ENCODE measurements around the gene PLA2G2A. TPM values are rescaled to one million over a fixed set of nuclear protein-coding genes. Genes with fewer than 3 reads are reported as not detected.
A peak's percentile ranks its signal among the peaks of the same experiment; 100 is the strongest.

Gene PLA2G2A
- total RNA-seq, 1 experiment from 2014 or later = not detected

DNA sequence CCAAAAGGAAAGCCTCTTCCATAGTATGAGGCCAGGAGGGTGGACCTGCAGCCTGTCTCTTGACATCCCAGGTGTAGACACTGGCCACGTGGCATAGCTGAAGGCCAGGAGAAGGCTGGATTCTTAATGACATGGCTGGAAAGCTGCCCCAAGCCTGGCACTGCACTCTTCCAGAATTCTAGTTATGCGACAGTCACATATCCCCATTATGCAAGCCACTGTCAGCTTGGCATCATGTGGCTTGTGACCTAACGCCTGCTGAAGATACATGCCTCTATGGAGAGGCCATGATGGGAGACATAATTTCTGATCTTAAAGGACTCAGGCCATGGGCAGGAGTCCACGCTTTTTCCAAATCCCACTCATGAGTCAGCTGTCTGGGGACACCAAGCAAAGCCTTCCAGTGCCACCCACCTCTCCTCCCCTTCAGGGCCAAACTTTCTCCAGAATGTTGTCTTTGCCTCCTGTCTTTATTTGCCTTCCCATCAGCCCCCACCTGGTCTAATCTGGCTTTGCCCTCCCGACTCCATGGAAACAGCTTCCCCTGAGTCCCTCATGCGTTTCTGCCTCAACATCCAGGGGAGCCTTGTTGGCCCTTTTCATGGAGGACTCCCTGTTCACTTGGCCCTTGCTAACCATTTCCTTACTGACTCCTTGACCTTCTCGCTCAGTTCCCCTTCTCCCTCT is 3.0 kb downstream of the PLA2G2A start:
- POLR2A ChIA-PET = no interaction called here
- Histone ChIP-seq H3K4me3 (ENCODE audit: low read depth in 2 of 2, low read length in 2 of 2) (no peak overlapping the region), H3K36me3 (ENCODE audit: control insufficient read depth, insufficient read depth, low read length) (no peaks in the 10 kb centered on the region), H3K9me3 (ENCODE audit: control insufficient read depth, insufficient read depth, low read depth, low read length) (no peaks in the 10 kb centered on the region), H3K27me3 (ENCODE audit: control insufficient read depth, insufficient read depth, low read length) (peaks cover 14% of the 10 kb centered on the region), H3K4me1 (ENCODE audit: control insufficient read depth, insufficient read depth, low read length) (no peaks in the 10 kb centered on the region), H3K27ac (ENCODE audit: low read length) (no peak overlapping the region)
- ATAC-seq (no peak), DNase-seq (ENCODE audit: low read depth, low spot score) (no peak)
- intact Hi-C loops (cut with micrococcal nuclease; ENCODE audit: unreplicated experiment) = no loop called here
- BruUV-seq (replicated peaks) = no TSS peak
- TF ChIP-seq, protein P1, sequence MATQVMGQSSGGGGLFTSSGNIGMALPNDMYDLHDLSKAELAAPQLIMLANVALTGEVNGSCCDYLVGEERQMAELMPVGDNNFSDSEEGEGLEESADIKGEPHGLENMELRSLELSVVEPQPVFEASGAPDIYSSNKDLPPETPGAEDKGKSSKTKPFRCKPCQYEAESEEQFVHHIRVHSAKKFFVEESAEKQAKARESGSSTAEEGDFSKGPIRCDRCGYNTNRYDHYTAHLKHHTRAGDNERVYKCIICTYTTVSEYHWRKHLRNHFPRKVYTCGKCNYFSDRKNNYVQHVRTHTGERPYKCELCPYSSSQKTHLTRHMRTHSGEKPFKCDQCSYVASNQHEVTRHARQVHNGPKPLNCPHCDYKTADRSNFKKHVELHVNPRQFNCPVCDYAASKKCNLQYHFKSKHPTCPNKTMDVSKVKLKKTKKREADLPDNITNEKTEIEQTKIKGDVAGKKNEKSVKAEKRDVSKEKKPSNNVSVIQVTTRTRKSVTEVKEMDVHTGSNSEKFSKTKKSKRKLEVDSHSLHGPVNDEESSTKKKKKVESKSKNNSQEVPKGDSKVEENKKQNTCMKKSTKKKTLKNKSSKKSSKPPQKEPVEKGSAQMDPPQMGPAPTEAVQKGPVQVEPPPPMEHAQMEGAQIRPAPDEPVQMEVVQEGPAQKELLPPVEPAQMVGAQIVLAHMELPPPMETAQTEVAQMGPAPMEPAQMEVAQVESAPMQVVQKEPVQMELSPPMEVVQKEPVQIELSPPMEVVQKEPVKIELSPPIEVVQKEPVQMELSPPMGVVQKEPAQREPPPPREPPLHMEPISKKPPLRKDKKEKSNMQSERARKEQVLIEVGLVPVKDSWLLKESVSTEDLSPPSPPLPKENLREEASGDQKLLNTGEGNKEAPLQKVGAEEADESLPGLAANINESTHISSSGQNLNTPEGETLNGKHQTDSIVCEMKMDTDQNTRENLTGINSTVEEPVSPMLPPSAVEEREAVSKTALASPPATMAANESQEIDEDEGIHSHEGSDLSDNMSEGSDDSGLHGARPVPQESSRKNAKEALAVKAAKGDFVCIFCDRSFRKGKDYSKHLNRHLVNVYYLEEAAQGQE (IDR thresholded peaks at IDR 0.05; ENCODE audit: insufficient read depth in 1 of 2, low read depth in 2 of 2, low read length in 1 of 2) = no peak
- no peak for TF ChIP-seq SIN3A (IDR thresholded peaks at IDR 0.05; ENCODE audit: borderline replicate concordance, insufficient read depth, low read depth, low read length)
- in situ Hi-C loops (cut with HindIII; ENCODE audit: low pct_unique_long_range_greater_than_20kb, low sequenced_read_pairs) = no loop called here
- CTCF ChIA-PET = no interaction called here

DNA sequence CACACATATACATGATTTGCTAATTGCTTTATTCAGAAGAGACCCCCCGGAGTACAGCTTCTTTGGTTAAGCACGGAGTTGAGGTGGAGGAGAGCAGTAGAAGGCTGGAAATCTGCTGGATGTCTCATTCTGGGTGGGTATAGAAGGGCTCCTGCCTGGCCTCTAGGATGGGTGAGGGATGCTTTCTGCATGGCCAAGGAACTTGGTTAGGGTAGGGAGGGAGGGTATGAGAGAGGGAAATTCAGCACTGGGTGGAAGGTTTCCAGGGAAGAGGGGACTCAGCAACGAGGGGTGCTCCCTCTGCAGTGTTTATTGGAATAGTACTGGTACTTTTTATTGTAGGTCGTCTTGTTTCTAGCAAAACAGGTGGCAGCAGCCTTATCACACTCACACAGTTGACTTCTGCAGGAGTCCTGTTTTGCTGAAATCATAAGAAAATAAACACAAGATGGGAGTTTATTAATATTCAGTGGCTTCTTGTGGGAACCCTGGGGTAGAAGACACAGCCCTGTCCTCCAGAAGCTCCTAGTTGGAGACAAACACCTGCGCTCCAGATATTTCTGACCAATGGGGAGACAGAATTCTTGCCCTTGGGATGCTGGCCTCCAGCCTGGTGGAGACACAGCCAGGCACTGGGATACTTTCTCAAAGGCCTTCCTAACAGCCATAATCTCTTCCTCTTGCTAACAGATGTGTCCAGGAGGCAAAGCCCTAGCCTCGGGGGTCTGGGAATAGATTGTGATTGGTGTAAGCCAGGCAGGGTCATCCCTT is 3.8 kb downstream of the PLA2G2A start:
- Histone ChIP-seq H3K4me1 (ENCODE audit: control insufficient read depth, insufficient read depth, low read length) (no peaks in the 10 kb centered on the region), H3K27ac (ENCODE audit: low read length) (no peak overlapping the region), H3K4me3 (ENCODE audit: low read depth in 2 of 2, low read length in 2 of 2) (no peak overlapping the region), H3K36me3 (ENCODE audit: control insufficient read depth, insufficient read depth, low read length) (no peaks in the 10 kb centered on the region), H3K27me3 (ENCODE audit: control insufficient read depth, insufficient read depth, low read length) (peaks cover 15% of the 10 kb centered on the region), H3K9me3 (ENCODE audit: control insufficient read depth, insufficient read depth, low read depth, low read length) (no peaks in the 10 kb centered on the region)
- BruUV-seq (replicated peaks) = no TSS peak
- in situ Hi-C loops (cut with HindIII; ENCODE audit: low pct_unique_long_range_greater_than_20kb, low sequenced_read_pairs) = no loop called here
- POLR2A ChIA-PET = interaction anchor here (0.5 to 0.6 kb wide), 2 partner anchors 40 to 117 kb away, joined by 3 to 7 read pairs; no protein-coding TSS in a partner anchor
- TF ChIP-seq, protein P2, sequence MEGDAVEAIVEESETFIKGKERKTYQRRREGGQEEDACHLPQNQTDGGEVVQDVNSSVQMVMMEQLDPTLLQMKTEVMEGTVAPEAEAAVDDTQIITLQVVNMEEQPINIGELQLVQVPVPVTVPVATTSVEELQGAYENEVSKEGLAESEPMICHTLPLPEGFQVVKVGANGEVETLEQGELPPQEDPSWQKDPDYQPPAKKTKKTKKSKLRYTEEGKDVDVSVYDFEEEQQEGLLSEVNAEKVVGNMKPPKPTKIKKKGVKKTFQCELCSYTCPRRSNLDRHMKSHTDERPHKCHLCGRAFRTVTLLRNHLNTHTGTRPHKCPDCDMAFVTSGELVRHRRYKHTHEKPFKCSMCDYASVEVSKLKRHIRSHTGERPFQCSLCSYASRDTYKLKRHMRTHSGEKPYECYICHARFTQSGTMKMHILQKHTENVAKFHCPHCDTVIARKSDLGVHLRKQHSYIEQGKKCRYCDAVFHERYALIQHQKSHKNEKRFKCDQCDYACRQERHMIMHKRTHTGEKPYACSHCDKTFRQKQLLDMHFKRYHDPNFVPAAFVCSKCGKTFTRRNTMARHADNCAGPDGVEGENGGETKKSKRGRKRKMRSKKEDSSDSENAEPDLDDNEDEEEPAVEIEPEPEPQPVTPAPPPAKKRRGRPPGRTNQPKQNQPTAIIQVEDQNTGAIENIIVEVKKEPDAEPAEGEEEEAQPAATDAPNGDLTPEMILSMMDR (IDR thresholded peaks at IDR 0.05) = no peak
- TF ChIP-seq, protein P1 (IDR thresholded peaks at IDR 0.05; ENCODE audit: insufficient read depth in 1 of 2, low read depth in 2 of 2, low read length in 1 of 2) = no peak
- TF ChIP-seq POLR2AphosphoS5 (IDR thresholded peaks at IDR 0.05; ENCODE audit: low read depth, low read length) (no peak), SIN3A (IDR thresholded peaks at IDR 0.05; ENCODE audit: borderline replicate concordance, insufficient read depth, low read depth, low read length) (no peak), TCF7L2 (IDR thresholded peaks at IDR 0.05; ENCODE audit: low read depth, low read length) (no peak)
- ATAC-seq (peak; percentile 42; the same call in 1 of the 2 replicates), DNase-seq (ENCODE audit: low read depth, low spot score) (no peak)
- intact Hi-C loops (cut with micrococcal nuclease; ENCODE audit: unreplicated experiment) = loop anchor here (2.0 kb wide), 1 partner anchor 177 kb away; no protein-coding TSS in a partner anchor
- CTCF ChIA-PET = interaction anchor here (0.6 to 1.6 kb wide), 3 partner anchors 22 to 176 kb away, joined by 4 to 12 read pairs (median 4); no protein-coding TSS in a partner anchor

All from Panc1 (cell line).